ENCODE data around the gene GBP6.
"Not testable (repeated sequence)": the region's sequence is repeated elsewhere in the genome, so short reads cannot be mapped to it uniquely, and the experiment has no call there.

GBP6 gene

DNA sequence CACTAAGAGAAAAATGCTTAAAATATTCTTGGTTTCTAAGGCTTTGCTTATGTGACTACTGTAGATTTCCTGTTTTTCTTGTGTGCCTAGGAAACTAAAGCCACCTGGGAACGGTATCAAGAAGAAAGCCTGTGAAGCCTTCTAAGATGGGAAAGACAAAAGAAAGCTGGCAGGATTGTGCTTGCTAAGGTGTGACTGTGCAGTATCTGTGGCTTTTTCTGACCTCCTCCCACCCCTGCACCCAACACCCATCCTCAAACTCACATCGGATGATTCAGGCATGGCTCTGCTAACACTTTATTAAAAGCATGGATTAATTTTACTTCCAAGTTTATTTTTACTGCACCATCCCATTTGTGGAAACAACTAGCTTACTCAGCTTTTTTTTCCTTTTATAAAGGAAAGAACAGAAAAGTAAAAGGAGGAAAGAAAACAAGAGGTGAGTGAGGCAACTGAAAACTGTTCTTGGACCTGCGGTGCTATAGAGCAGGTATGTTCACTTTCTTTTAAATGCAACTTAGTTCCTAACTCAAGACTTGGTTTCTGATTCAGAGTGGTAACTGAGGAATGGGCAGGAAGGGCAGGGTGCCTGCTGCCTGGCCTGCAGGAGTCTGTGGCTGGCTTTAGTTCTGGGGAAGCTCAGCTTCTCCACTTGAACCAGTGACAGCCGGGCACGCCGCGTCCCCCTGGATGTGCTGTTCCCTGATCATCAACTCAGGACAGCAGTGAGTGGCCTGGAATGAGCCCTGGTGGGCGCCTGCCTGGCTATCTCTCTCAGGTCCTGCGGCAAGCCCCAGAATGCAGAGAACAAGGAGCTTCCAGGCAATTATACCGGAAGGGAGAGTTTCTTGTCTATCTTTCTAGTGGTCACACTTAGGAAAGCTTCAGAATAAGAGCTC is at the start of gene GBP6:
Gene GBP6 (plus strand): TSS at position 422 of the 899 bp plus-strand sequence. CDS start 4,493 bp downstream, outside the sequence.
- no peak for DNase-seq

DNA sequence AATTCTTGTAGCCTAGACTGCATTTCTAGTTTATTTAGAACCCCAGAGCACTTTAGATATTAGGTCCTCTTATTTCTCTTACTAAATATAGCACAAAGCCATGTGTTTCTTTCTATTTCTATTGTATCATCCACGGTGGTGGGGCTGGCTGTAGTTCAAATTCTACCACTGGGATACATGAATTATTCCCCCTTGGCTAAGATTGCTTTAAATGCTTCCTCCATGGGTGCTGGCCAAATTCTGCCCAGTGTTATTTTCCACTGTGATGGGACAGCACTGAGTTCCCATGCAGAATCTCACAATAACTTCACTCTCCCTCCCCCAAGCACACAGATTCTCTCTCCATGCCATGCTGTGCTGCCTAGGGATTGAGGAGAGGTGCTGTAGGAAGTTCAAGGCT is 41.5 kb upstream of the GBP6 start:
- no peak for DNase-seq

- no peak for DNase-seq
These were observed 32.0 kb upstream of the GBP6 start for GRCh38 chr1:89331890-89332289.

GRCh38 chr1:89332461-89332860 is 31.4 kb upstream of the GBP6 start:
- DNase-seq, result no peak

DNA sequence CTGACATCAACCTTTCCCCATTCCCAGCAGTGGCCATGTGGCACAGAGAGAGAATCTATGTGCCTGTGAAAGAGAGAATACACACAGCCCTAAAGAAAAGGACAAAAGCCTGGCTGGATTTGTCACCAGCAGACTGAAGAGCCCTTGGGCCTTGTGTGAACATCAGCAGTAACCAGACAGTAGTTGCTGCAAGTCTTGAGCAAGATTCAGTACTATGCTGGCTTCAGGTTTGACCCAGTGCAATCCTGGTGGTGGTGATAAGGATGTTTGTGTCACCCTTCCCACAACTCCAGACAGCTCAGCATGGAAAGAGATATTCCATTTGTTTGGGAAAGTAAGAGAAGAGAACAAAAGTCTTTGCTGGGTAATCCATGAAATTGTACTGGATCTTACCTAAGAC is 28.4 kb upstream of the GBP6 start:
- no peak for DNase-seq

DNA sequence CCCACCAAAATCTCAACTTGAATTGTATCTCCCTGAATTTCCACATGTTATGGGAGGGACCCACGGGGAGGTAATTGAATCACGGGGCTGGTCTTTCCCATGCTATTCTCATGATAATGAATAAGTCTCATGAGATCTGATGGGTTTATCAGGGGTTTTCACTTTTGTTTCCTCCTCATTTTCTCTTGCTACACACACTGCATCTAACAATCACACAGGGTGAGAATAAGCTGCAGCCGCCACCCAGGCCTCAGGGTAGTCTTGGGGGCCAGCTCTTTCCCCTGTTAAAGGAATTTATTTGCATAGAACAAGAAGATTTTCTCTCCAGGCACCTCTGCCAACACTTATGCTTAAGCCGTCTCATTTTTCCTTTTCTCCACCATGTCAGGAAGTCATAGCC is 26.0 kb upstream of the GBP6 start:
- no peak for DNase-seq

GRCh38 chr1:89339039-89339438 is 24.8 kb upstream of the GBP6 start:
- no peak for DNase-seq

GRCh38 chr1:89345479-89345878 is 18.4 kb upstream of the GBP6 start:
- DNase-seq, result not testable (repeated sequence)

- DNase-seq, result no peak
These were observed 16.6 kb upstream of the GBP6 start for GRCh38 chr1:89347296-89347695.

DNA sequence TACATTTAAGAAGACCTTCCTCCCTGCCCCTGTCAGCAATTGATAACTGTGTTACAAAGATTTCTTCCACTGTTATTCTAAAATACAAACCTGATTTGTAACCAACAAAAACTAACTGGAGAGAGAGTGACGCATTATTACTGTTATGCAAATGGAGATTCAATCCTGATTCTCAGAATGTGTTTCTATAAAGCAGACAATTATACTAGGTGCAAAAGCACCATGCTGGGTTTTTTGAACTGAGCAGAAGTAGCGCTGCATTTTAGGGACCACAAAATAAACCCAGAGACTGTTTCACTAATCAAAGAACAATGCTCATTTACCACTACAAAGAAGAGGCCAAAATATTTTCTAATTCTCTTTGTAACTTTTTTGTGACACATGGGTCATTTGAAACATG is 13.6 kb upstream of the GBP6 start:
- no peak for DNase-seq

GRCh38 chr1:89351597-89352311 is 12.1 kb upstream of the GBP6 start:
- no peak for DNase-seq

- DNase-seq, result no peak
These were observed 11.4 kb upstream of the GBP6 start for GRCh38 chr1:89352421-89352820.

DNA sequence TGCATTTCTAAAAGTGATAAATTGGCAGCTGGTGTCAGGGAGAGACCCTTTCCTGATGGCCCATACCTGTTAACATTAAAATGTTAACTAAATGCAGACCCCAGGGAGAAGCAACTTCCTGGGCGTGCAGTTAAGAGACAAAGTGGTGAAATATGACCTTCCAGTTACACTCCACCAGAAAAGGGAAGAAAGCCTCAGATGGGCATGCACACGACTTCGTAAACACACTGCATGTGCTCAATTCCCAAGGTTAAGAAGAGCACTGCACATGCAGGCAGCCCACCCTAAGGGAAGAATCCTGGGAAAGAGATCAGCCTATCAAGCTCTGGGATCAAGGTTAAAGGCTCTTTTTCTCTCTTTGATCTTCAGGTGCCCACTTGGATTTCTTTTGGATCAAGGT is 9.7 kb upstream of the GBP6 start:
- no peak for DNase-seq

GRCh38 chr1:89355056-89355455 is 8.8 kb upstream of the GBP6 start:
- DNase-seq, result no peak

- DNase-seq, result no peak
These were observed 7.0 kb upstream of the GBP6 start for GRCh38 chr1:89356658-89357400.

DNA sequence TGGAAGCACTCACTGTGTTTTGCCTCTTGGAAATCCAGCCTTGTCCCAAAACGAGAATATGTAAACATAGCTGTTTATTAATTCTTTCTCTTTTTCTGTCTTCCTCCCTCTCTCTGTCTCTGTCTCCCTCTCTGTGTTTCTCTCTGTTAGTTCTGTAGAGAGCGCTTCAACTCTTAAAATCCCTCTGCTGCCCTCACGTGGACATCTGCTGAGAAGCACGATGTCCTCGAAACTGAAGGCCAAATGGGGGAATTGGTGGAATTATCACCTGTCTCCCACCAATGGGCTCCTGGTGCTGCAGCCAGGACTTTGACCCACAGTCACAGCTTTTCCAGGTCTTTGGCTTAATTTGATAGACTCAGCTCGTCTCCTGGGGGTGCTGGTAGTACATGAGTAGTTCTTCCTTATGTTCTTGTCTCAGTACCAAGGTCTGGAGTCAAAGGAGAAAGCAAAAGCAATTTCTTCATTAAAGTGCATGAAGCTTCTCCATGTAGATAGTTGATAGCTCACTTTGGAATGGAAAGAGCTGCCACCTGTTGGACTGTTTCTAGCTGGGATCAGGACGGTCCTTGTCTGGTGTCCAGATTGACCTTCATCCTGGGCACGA is 5.5 kb upstream of the GBP6 start:
- peak; percentile 86 for DNase-seq

GRCh38 chr1:89360716-89361115 is 3.1 kb upstream of the GBP6 start:
- no peak for DNase-seq

- DNase-seq, result no peak
These were observed 2.2 kb upstream of the GBP6 start for GRCh38 chr1:89361681-89362080.

- DNase-seq, result no peak
These were observed 663 bp upstream of the GBP6 start for GRCh38 chr1:89363196-89363595.

GRCh38 chr1:89364954-89365550 is 1.2 kb downstream of the GBP6 start:
- no peak for DNase-seq

GRCh38 chr1:89367221-89367620 is 3.4 kb downstream of the GBP6 start:
- DNase-seq, result no peak

GRCh38 chr1:89369331-89369730 is 5.5 kb downstream of the GBP6 start:
- no peak for DNase-seq

DNA sequence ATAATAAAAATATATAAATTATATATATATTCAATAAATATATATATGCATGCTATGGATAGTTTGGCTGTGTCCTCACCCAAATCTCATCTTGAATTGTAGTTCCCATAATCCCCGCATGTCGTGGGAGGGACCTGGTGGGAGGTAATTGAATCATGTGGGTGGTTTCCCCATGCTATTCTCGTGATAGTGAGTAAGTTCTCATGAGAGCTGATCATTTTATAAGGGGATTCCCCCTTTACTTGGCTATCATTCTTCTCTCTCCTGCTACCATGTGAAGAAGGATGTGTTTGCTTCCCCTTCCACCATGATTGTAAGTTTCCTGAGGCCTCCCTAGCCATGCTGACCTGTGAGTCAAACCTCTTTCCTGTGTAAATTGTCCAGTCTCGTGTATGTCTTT is 10.0 kb downstream of the GBP6 start:
- not testable (repeated sequence) for DNase-seq

Measured in CD4-positive, alpha-beta T cell treated with Interleukin-12 subunit alpha and Interleukin-12 subunit beta, for 1 hour (primary cell).